Transverse colon (tissue), 4 donors: Measurements from ENCODE around the gene OR5A2. TPM values are rescaled to one million over a fixed set of nuclear protein-coding genes. Genes with fewer than 3 reads are reported as not detected.

Experiments
- DNase-seq: peaks from one replicate; pipeline ENCODE4 v3.0.0-alpha.2; 2019
- H3K27ac ChIP-seq, 4 donors: fragments of 200-600 bp; sonication (generic); 2 replicates each; pipeline ENCODE4 v1.5.1; 2016 to 2018; ENCODE audit warnings: inconsistent platforms in 4 of 4
- H3K27me3 ChIP-seq: fragments of 200-600 bp; sonication (generic); 2 replicates; pipeline ENCODE4 v1.5.1; 2017; ENCODE audit warnings: inconsistent platforms
- H3K36me3 ChIP-seq, 4 donors: fragments of 200-600 bp; sonication (generic); 2 replicates each; pipeline ENCODE4 v1.5.1; 2017 to 2019; ENCODE audit warnings: inconsistent platforms in 4 of 4
- H3K4me1 ChIP-seq, 4 donors: fragments of 200-600 bp; sonication (generic); 2 replicates each; pipeline ENCODE4 v1.5.1; 2017 to 2020; ENCODE audit warnings: inconsistent platforms in 4 of 4
- H3K4me3 ChIP-seq, 4 donors: fragments of 200-600 bp; sonication (generic); 1 replicate in 1 of 4; 2 replicates in 3 of 4; pipeline versions ENCODE4 v1.5.1 to v1.6.1; 2017 to 2019; ENCODE audit warnings: inconsistent platforms in 4 of 4
- H3K9me3 ChIP-seq, 2 donors: fragments of 200-600 bp; sonication (generic); 2 replicates each; pipeline ENCODE4 v1.5.1; 2017 to 2019; ENCODE audit warnings: inconsistent platforms in 2 of 2
- CTCF ChIP-seq, 5 experiments: fragments of 200-600 bp in 3 of 5; fragments of 450-650 bp in 2 of 5; sonication (generic) in 3 of 5; IDR thresholded peaks; 1 replicate in 2 of 5; 2 replicates in 3 of 5; pipeline ENCODE4 v1.5.1; 2016 to 2017; ENCODE audit warnings: antibody characterized with exemption in 5 of 5, inconsistent platforms in 3 of 5, mild to moderate bottlenecking in 2 of 5, moderate library complexity in 1 of 5
- EP300 ChIP-seq: sonication (generic); formaldehyde crosslinking; IDR thresholded peaks from one replicate; pipeline ENCODE4 v1.6.1; 2017; ENCODE audit warnings: antibody characterized with exemption, low read depth
- POLR2A ChIP-seq: fragments of 450-650 bp; IDR thresholded peaks from one replicate; pipeline ENCODE4 v1.6.1; 2016; ENCODE audit warnings: antibody characterized with exemption, mild to moderate bottlenecking, moderate library complexity
- POLR2AphosphoS5 ChIP-seq, 3 donors: sonication (generic); formaldehyde crosslinking; IDR thresholded peaks; one replicate each; pipeline ENCODE4 v1.6.1; 2016; ENCODE audit warnings: antibody characterized with exemption in 3 of 3
- WGBS, 2 donors: methylation state at CpG; one replicate each; pipeline ENCODE4 v1.1.5; 2018; ENCODE audit warnings: low coverage in 1 of 2; 5-methylcytosine and 5-hydroxymethylcytosine counted together
- in situ Hi-C, 4 donors: fragments of 200-750 bp; cut with MboI; loops; one replicate each; pipeline versions ENCODE4 v1.15.0 to v1.15.1; 2017; ENCODE audit warnings: low sequenced_read_pairs in 3 of 4, low pct_ligation_motif_present in 1 of 4, low pct_unique_long_range_greater_than_20kb in 1 of 4
- intact Hi-C: fragments of 100-400 bp; cut with DNase I; formaldehyde crosslinking; loops from one replicate; pipeline ENCODE4 v1.15.1; 2023; ENCODE audit warnings: low total_unique reads
- total RNA-seq, 4 donors: library from RNA; depleted of rRNA; stranded (reverse); fragments of >200 nt; gene quantifications; one replicate each; pipeline ENCODE4 v1.1.0, GENCODE V29; 2016

Gene OR5A2
- total RNA-seq, 4 donors from 2014 or later = not detected

DNA sequence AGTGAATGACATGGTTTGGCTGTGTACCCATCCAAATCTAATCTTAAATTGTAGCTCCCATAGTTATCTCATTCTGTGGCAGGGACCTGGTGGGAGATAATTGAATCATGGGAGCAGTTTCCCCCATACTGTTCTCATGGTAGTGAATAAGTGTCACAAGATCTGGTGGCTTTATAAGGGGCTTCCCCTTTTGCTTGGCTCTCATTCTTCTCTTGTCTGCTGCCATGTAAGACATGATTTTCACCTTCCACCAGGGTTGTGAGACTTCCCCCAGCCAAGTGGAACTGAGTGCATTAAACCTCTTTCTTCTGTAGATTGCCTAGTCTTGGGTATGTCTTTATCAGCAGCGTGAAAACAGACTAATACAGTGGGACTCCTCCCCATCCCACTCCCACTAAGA lies 11.1 kb downstream of the OR5A2 start:
- intact Hi-C loops = no loop called here
- H3K27me3 ChIP-seq = no peaks in the 10 kb centered on the region
- H3K27ac ChIP-seq = no peak overlapping the region
- no peaks in the 10 kb centered on the region for H3K4me1 ChIP-seq
- H3K36me3 ChIP-seq = no peaks in the 10 kb centered on the region
- no peak overlapping the region for H3K4me3 ChIP-seq
- TF ChIP-seq POLR2AphosphoS5 (IDR thresholded peaks at IDR 0.05) (no peak), CTCF (IDR thresholded peaks at IDR 0.05) (no peak), EP300 (no peak), POLR2A (no peak)
- peaks cover 0 to 2% of the 10 kb centered on the region in 2 donors for H3K9me3 ChIP-seq
- no peak for DNase-seq
- WGBS, 2 donors = 65% methylated on average over 1 of the region's 1 CpG; no CpG with 5 or more reads in 1 of the 2 donors
- in situ Hi-C loops = no loop called here

DNA sequence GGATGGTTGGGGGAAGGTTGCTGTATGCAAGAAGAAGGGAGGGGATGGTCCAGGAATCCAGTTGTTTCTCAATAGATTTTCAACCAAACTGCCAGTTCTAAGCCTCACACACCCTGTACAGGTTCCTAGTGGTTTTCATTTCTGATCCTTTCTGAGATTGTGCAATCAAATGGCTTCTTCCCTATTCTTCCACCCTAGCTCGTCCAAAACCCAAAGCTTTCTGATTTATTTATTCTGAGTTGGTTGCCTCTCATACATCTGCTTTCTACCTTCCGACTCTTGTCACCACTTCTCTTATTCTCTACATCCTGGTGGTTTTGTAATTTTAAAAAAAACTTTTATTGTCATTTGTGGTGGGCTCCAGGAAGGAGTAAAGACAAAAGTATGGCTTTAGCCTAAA lies 12.6 kb downstream of the OR5A2 start:
- in situ Hi-C loops (no loop called here), intact Hi-C loops (no loop called here)
- Histone ChIP-seq H3K27ac (no peak overlapping the region), H3K36me3 (no peaks in the 10 kb centered on the region), H3K4me3 (no peak overlapping the region), H3K27me3 (no peaks in the 10 kb centered on the region), H3K9me3 (peaks cover 0 to 8% of the 10 kb centered on the region in 2 donors), H3K4me1 (no peaks in the 10 kb centered on the region)
- DNase-seq = no peak
- TF ChIP-seq POLR2AphosphoS5 (IDR thresholded peaks at IDR 0.05) = no peak
- no peak for TF ChIP-seq POLR2A
- no peak for TF ChIP-seq CTCF (IDR thresholded peaks at IDR 0.05)
- no peak for TF ChIP-seq EP300
- WGBS, 2 donors = 55 to 79% methylated on average over 2 of the region's 2 CpGs

GRCh38 chr11:59403546-59403945 lies 22.7 kb downstream of the OR5A2 start:
- Histone ChIP-seq H3K27me3 (no peaks in the 10 kb centered on the region), H3K27ac (no peak overlapping the region), H3K36me3 (no peaks in the 10 kb centered on the region), H3K9me3 (peaks cover 0 to 7% of the 10 kb centered on the region in 2 donors), H3K4me3 (no peak overlapping the region), H3K4me1 (no peaks in the 10 kb centered on the region)
- no peak for DNase-seq
- intact Hi-C loops = no loop called here
- TF ChIP-seq POLR2A (no peak), CTCF (IDR thresholded peaks at IDR 0.05) (no peak), EP300 (no peak), POLR2AphosphoS5 (IDR thresholded peaks at IDR 0.05) (no peak)
- in situ Hi-C loops = no loop called here

GRCh38 chr11:59401262-59401552 lies 25.0 kb downstream of the OR5A2 start:
- H3K36me3 ChIP-seq = no peaks in the 10 kb centered on the region
- no peaks in the 10 kb centered on the region for H3K27me3 ChIP-seq
- no peak overlapping the region for H3K27ac ChIP-seq
- TF ChIP-seq EP300 = no peak
- TF ChIP-seq POLR2A = no peak
- no peak for TF ChIP-seq POLR2AphosphoS5 (IDR thresholded peaks at IDR 0.05)
- no peak for TF ChIP-seq CTCF (IDR thresholded peaks at IDR 0.05)
- WGBS, 2 donors = 61 to 75% methylated on average over 2 of the region's 2 CpGs
- peaks cover 0 to 7% of the 10 kb centered on the region in 2 donors for H3K9me3 ChIP-seq
- no peaks in the 10 kb centered on the region for H3K4me1 ChIP-seq
- no peak for DNase-seq
- intact Hi-C loops (no loop called here), in situ Hi-C loops (no loop called here)
- no peak overlapping the region for H3K4me3 ChIP-seq
